WTC11 (cell line): ENCODE results near the gene IRS1.

Experiments used
- HMGA2 ChIP-seq: fragments of 250-450 bp; sonication (Bioruptor Pico); IDR thresholded peaks from 2 replicates; pipeline ENCODE4 v1.4.0; 2021; ENCODE audit warnings: mild to moderate bottlenecking, moderate library complexity
- JUN ChIP-seq: sonication (generic); formaldehyde crosslinking; IDR thresholded peaks from 2 replicates; pipeline ENCODE4 v1.8.0; 2023; ENCODE audit warnings: mild to moderate bottlenecking, missing genetic modification reagents
- KAT7 ChIP-seq: sonication (generic); formaldehyde crosslinking; IDR thresholded peaks from 2 replicates; pipeline ENCODE4 v1.8.1; 2023; ENCODE audit warnings: missing genetic modification reagents, mild to moderate bottlenecking, borderline replicate concordance
- RELA ChIP-seq: sonication (generic); formaldehyde crosslinking; IDR thresholded peaks from 2 replicates; pipeline ENCODE4 v1.8.1; 2022; ENCODE audit warnings: missing genetic modification reagents, mild to moderate bottlenecking, borderline replicate concordance
- SP1 ChIP-seq: sonication (generic); formaldehyde crosslinking; conservative IDR thresholded peaks from 2 replicates; pipeline ENCODE4 v1.8.1; 2022; ENCODE audit warnings: missing genetic modification reagents
- TF ChIP-seq, protein P1 (sequence below): fragments of 200-600 bp; IDR thresholded peaks from 2 replicates; pipeline ENCODE4 v1.8.0; 2022; ENCODE audit warnings: antibody characterized with exemption
- TF ChIP-seq, protein P2 (sequence below): sonication (generic); formaldehyde crosslinking; IDR thresholded peaks from 2 replicates; pipeline ENCODE4 v1.8.1; 2022; ENCODE audit warnings: mild to moderate bottlenecking, moderate library complexity, missing genetic modification reagents
- TF ChIP-seq, protein P3 (sequence below): sonication (generic); formaldehyde crosslinking; IDR thresholded peaks from 2 replicates; pipeline ENCODE4 v1.8.0; 2022; ENCODE audit warnings: mild to moderate bottlenecking, missing genetic modification reagents
- TF ChIP-seq, protein P4 (sequence below): fragments of 250-450 bp; sonication (Bioruptor Pico); IDR thresholded peaks from 2 replicates; pipeline ENCODE4 v2.1.2; 2022; ENCODE audit warnings: mild to moderate bottlenecking, moderate library complexity

DNA sequence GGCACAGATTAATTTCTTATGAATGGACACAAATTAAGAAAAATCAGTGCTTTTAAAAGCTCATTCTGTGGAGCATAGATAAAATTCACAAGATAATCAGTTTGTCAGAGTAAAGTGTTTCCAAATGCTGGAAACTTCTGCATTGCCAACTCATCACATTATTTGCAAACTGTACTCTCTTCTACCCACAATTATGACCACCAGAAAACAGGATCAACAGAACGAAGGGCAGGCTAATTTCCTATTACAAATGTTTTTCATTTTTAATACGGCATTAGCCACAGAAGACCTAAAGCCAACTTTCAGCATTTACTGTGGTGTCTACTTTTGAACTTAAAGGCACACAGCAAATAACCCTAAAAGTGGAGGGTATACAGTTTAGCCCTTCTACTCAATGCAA is 6.0 kb downstream of the IRS1 start:
- TF ChIP-seq, protein P1, sequence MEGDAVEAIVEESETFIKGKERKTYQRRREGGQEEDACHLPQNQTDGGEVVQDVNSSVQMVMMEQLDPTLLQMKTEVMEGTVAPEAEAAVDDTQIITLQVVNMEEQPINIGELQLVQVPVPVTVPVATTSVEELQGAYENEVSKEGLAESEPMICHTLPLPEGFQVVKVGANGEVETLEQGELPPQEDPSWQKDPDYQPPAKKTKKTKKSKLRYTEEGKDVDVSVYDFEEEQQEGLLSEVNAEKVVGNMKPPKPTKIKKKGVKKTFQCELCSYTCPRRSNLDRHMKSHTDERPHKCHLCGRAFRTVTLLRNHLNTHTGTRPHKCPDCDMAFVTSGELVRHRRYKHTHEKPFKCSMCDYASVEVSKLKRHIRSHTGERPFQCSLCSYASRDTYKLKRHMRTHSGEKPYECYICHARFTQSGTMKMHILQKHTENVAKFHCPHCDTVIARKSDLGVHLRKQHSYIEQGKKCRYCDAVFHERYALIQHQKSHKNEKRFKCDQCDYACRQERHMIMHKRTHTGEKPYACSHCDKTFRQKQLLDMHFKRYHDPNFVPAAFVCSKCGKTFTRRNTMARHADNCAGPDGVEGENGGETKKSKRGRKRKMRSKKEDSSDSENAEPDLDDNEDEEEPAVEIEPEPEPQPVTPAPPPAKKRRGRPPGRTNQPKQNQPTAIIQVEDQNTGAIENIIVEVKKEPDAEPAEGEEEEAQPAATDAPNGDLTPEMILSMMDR, result no peak
- TF ChIP-seq, protein P2, sequence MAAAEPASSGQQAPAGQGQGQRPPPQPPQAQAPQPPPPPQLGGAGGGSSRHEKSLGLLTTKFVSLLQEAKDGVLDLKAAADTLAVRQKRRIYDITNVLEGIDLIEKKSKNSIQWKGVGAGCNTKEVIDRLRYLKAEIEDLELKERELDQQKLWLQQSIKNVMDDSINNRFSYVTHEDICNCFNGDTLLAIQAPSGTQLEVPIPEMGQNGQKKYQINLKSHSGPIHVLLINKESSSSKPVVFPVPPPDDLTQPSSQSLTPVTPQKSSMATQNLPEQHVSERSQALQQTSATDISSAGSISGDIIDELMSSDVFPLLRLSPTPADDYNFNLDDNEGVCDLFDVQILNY, result no peak
- TF ChIP-seq, protein P3, sequence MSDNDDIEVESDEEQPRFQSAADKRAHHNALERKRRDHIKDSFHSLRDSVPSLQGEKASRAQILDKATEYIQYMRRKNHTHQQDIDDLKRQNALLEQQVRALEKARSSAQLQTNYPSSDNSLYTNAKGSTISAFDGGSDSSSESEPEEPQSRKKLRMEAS (CRISPR knock-in tag), result no peak
- TF ChIP-seq RELA (no peak), KAT7 (CRISPR knock-in tag) (no peak), HMGA2 (CRISPR knock-in tag) (no peak), SP1 (CRISPR knock-in tag) (no peak), JUN (no peak)
- TF ChIP-seq, protein P4, sequence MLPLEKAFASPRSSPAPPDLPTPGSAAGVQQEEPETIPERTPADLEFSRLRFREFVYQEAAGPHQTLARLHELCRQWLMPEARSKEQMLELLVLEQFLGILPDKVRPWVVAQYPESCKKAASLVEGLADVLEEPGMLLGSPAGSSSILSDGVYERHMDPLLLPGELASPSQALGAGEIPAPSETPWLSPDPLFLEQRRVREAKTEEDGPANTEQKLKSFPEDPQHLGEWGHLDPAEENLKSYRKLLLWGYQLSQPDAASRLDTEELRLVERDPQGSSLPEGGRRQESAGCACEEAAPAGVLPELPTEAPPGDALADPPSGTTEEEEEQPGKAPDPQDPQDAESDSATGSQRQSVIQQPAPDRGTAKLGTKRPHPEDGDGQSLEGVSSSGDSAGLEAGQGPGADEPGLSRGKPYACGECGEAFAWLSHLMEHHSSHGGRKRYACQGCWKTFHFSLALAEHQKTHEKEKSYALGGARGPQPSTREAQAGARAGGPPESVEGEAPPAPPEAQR (CRISPR knock-in tag), result no peak
